Measurements from ENCODE around the gene SKI.

GRCh38 chr1:2314803-2315673, 86.9 kb downstream of the SKI start:
- TF ChIP-seq REST (IDR thresholded peaks at IDR 0.05; ENCODE audit: unreplicated experiment) (no peak), EZH2 (IDR thresholded peaks at IDR 0.05; ENCODE audit: low read depth, unreplicated experiment) (no peak), POLR2AphosphoS5 (IDR thresholded peaks at IDR 0.05; ENCODE audit: low read depth) (no peak), CREB1 (CRISPR knock-in tag; IDR thresholded peaks at IDR 0.05; ENCODE audit: low read depth) (no peak), EZH2phosphoT487 (IDR thresholded peaks at IDR 0.05; ENCODE audit: unreplicated experiment) (no peak), STAT1 (IDR thresholded peaks at IDR 0.05; ENCODE audit: unreplicated experiment) (no peak), ETS1 (IDR thresholded peaks at IDR 0.05) (no peak), ZNF114 (CRISPR knock-in tag; IDR thresholded peaks at IDR 0.05) (no peak)
- TF ChIP-seq, protein P1, sequence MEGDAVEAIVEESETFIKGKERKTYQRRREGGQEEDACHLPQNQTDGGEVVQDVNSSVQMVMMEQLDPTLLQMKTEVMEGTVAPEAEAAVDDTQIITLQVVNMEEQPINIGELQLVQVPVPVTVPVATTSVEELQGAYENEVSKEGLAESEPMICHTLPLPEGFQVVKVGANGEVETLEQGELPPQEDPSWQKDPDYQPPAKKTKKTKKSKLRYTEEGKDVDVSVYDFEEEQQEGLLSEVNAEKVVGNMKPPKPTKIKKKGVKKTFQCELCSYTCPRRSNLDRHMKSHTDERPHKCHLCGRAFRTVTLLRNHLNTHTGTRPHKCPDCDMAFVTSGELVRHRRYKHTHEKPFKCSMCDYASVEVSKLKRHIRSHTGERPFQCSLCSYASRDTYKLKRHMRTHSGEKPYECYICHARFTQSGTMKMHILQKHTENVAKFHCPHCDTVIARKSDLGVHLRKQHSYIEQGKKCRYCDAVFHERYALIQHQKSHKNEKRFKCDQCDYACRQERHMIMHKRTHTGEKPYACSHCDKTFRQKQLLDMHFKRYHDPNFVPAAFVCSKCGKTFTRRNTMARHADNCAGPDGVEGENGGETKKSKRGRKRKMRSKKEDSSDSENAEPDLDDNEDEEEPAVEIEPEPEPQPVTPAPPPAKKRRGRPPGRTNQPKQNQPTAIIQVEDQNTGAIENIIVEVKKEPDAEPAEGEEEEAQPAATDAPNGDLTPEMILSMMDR (conservative IDR thresholded peaks at IDR 0.05; ENCODE audit: low read depth in 2 of 2) = peak; percentile 38 to 50

Measured in GM23338 (cell line).